ENCODE measurements around the gene AKIP1.

Gene AKIP1

DNA sequence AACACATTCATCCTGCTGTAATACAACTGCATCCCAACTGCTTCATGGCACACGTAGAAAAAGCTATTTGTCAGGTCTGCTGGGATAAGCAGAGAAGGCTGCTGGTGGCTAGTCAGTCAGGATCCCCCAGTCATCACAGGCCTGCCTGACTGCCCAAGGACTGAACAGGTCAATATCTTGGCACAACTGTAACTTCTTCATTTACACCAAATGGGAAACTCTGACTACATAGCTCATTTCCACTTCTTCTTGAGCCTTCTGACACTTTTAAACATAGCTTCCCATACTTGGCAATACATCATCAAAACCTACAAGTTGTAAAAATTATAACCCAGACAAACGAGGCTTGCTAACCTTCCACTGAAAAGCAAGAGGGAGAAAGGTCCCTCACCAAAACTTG is 50.4 kb downstream of the AKIP1 start:
- no peak for DNase-seq (ENCODE audit: low spot score)

- DNase-seq (ENCODE audit: low spot score): peak; percentile 20
These were observed 51.9 kb downstream of the AKIP1 start for GRCh38 chr11:8962841-8963240.

GRCh38 chr11:8963569-8964323 is 52.8 kb downstream of the AKIP1 start:
- peak; percentile 82 for DNase-seq (ENCODE audit: low spot score)

DNA sequence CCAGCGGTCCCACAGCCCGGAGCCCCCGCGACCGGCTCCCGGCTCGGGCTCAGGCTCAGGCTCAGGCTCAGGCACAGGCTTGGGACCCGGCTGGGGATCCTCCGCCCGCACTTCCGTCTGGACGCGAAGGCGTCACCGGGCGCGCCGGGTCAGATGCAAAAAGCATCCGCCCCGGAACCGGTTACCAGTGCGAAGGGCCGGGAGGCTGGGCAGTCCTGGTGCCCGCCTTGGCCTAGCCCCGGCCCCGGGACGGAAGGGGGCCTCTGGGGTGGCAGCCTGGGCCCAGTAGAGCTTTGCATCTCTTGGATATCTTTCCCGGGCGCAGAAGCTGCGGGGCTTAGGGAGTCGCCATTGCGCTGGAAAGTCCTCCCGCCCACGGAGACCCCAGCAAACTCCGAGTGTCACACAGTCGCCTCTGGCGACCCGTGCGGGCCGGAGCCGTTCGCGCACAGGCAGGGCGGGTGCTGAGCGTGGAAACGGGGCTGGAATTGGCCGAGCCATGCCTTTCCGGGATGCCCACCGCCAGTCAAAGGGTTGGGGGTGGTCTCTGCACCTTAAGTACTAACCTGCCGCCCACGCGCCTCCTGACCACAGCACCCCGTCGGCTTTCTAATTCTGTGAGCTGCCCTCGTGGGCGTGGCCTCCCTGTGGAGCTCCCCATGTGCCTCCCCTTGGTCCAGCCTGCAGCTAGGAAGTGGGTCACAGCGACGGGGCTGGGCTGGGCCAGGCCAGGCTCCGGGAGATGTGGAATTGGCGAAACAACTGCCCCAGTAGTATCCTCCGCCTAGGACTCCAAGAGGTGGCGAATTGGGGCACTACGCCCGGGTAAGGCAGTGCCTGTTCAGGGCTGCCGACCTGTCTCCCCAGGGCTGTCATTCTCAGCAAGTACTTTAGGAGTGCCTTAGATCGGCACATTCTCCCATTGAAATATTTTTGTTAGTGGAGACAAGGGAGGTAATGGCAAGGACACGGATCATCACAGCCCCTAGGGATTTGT is 53.6 kb downstream of the AKIP1 start, which contains the start of gene TMEM9B:
TMEM9B (minus strand) TSS at position 119 of the 997 bp plus-strand sequence. CDS start 129 bp downstream, outside the sequence.
- DNase-seq (ENCODE audit: low spot score): peak; percentile 86

- DNase-seq (ENCODE audit: low spot score): no peak
These were observed 56.2 kb downstream of the AKIP1 start for GRCh38 chr11:8967184-8967583.
